Hepatocyte (in vitro differentiated cells): ENCODE results near the gene RACGAP1. TPM values are rescaled to one million over a fixed set of nuclear protein-coding genes. Genes with fewer than 3 reads are reported as not detected.

Source experiments
- DNase-seq: peaks from one replicate; pipeline ENCODE4 v3.0.0-alpha.2; 2016; ENCODE audit warnings: low spot score
- H2AFZ ChIP-seq: fragments of 200-600 bp; sonication (generic); 2 replicates; pipeline ENCODE4 v1.6.0; 2016; ENCODE audit warnings: antibody characterized with exemption, mild to moderate bottlenecking
- H3K27ac ChIP-seq: fragments of 200-600 bp; sonication (generic); 2 replicates; pipeline ENCODE4 v1.5.1; 2016; ENCODE audit warnings: mild to moderate bottlenecking
- H3K27me3 ChIP-seq: fragments of 200-600 bp; sonication (generic); 2 replicates; pipeline ENCODE4 v1.6.1; 2016
- H3K36me3 ChIP-seq: fragments of 200-600 bp; sonication (generic); replicated peaks from 2 replicates; pipeline ENCODE4 v1.5.1; 2016; ENCODE audit warnings: low read depth; ENCODE audit not compliant: insufficient read depth
- H3K4me1 ChIP-seq: fragments of 200-600 bp; sonication (generic); 2 replicates; pipeline ENCODE4 v1.5.1; 2016; ENCODE audit warnings: mild to moderate bottlenecking, moderate library complexity; ENCODE audit not compliant: insufficient read depth
- H3K4me2 ChIP-seq: fragments of 200-600 bp; sonication (generic); 2 replicates; pipeline ENCODE4 v1.6.0; 2016
- H3K4me3 ChIP-seq: fragments of 200-600 bp; sonication (generic); 2 replicates; pipeline ENCODE4 v1.5.1; 2016; ENCODE audit warnings: mild to moderate bottlenecking
- H3K79me2 ChIP-seq: fragments of 200-600 bp; sonication (generic); 2 replicates; pipeline ENCODE4 v1.6.0; 2017; ENCODE audit warnings: mild to moderate bottlenecking
- H3K9me2 ChIP-seq: fragments of 200-600 bp; sonication (generic); replicated peaks from 2 replicates; pipeline ENCODE4 v1.6.0; 2017; ENCODE audit warnings: mild to moderate bottlenecking; ENCODE audit not compliant: insufficient read depth
- H3K9me3 ChIP-seq: fragments of 200-600 bp; sonication (generic); 2 replicates; pipeline ENCODE4 v1.5.1; 2016; ENCODE audit warnings: low read depth, mild to moderate bottlenecking
- H4K20me1 ChIP-seq: fragments of 200-600 bp; sonication (generic); 2 replicates; pipeline ENCODE4 v1.6.0; 2016; ENCODE audit warnings: mild to moderate bottlenecking; ENCODE audit not compliant: insufficient read depth, poor library complexity, severe bottlenecking
- EZH2 ChIP-seq: fragments of 200-600 bp; sonication (generic); IDR thresholded peaks from 2 replicates; pipeline ENCODE4 v1.6.1; 2016; ENCODE audit warnings: antibody characterized with exemption, mild to moderate bottlenecking, borderline replicate concordance
- EZH2phosphoT487 ChIP-seq: fragments of 200-600 bp; sonication (generic); IDR thresholded peaks from one replicate; pipeline ENCODE4 v1.6.1; 2018; ENCODE audit warnings: antibody characterized with exemption, mild to moderate bottlenecking, low read depth, moderate library complexity; ENCODE audit not compliant: unreplicated experiment, severe bottlenecking
- WGBS: methylation state at CpG from one replicate; pipeline ENCODE4 v1.1.6; 2016; ENCODE audit warnings: low lambda C conversion rate; ENCODE audit errors: missing lambda C conversion rate; 5-methylcytosine and 5-hydroxymethylcytosine counted together
- polyA plus RNA-seq: library from polyadenylated mRNA; unstranded; fragments of >200 nt; fragmentation: Nextera tagmentation; extraction: Ambion mirVana; gene quantifications from 2 replicates; pipeline ENCODE4 v1.2.1, GENCODE V29; 2016
- total RNA-seq: library from RNA; depleted of rRNA; stranded (reverse); fragments of >200 nt; gene quantifications from 2 replicates; pipeline ENCODE4 v1.2.3, GENCODE V29; 2014
- TF ChIP-seq, protein P1 (sequence below): fragments of 200-600 bp; sonication (generic); IDR thresholded peaks from 2 replicates; pipeline ENCODE4 v1.5.1; 2016; ENCODE audit warnings: antibody characterized with exemption, mild to moderate bottlenecking; ENCODE audit not compliant: poor library complexity

Gene RACGAP1
- total and polyA plus RNA-seq, 2 experiments from 2014 or later, result 17.3 to 22.1 TPM

DNA sequence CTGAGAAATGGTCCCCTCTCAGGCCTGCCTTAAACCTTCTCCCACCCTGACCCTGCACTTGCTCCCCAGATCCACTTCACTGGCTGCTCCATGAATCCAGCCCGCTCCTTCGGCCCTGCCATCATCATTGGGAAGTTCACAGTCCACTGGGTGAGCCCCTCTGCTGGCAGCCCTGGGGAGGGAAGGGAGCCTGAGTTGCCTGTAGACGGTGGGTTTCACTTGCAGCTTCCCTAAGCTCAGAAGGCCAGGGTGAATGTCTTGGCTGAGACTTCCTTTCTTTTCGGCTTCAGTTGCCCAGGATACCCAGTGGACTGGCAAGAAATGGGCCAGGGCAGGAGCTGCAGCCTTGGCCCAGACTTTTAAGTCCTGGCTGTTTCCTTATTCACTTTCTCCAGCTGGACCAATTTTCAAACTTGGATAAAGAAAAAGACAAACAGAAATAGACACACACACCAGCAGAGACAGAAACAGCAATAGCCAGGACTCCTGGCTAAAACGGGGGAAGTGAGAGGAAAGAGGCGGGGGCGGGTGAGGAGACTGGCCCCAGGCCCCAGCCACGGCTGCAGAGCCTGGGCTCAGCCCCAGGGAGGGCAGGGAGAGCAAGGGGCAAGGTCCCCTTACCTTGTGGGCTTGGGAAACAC lies 50.5 kb downstream of the RACGAP1 start:
- DNase-seq, result no peak
- Histone ChIP-seq H3K79me2 (no peaks in the 10 kb centered on the region), H3K9me2 (no peaks in the 10 kb centered on the region), H3K27me3 (peaks cover 4% of the 10 kb centered on the region), H4K20me1 (no peaks in the 10 kb centered on the region), H3K4me2 (no peak overlapping the region), H3K4me1 (peaks cover 9% of the 10 kb centered on the region), H3K36me3 (no peaks in the 10 kb centered on the region), H3K27ac (no peak overlapping the region), H2AFZ (no peak overlapping the region), H3K9me3 (no peaks in the 10 kb centered on the region), H3K4me3 (no peak overlapping the region)
- TF ChIP-seq, protein P1, sequence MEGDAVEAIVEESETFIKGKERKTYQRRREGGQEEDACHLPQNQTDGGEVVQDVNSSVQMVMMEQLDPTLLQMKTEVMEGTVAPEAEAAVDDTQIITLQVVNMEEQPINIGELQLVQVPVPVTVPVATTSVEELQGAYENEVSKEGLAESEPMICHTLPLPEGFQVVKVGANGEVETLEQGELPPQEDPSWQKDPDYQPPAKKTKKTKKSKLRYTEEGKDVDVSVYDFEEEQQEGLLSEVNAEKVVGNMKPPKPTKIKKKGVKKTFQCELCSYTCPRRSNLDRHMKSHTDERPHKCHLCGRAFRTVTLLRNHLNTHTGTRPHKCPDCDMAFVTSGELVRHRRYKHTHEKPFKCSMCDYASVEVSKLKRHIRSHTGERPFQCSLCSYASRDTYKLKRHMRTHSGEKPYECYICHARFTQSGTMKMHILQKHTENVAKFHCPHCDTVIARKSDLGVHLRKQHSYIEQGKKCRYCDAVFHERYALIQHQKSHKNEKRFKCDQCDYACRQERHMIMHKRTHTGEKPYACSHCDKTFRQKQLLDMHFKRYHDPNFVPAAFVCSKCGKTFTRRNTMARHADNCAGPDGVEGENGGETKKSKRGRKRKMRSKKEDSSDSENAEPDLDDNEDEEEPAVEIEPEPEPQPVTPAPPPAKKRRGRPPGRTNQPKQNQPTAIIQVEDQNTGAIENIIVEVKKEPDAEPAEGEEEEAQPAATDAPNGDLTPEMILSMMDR, result no peak
- TF ChIP-seq EZH2 (no peak), EZH2phosphoT487 (no peak)
- WGBS, result 78% methylated on average over 8 of the region's 8 CpGs

DNA sequence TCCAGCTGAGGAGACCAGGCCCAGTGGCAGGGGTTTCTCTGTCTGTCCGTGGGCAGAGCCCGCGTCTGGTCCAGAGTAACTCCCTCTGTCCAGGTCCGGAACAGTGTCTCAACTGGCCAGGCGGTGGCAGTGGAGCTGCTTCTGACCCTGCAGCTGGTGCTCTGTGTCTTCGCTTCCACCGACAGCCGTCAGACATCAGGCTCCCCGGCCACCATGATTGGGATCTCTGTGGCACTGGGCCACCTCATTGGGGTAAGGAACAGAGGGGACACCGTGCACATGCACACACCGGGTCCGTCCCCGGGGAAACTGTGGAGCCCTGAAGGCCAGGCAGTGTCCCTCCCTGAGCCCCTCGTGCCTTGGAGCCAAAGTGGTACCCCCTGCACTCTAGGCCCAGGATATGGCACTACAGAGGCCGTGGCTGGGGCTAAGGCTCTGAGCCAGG lies 51.0 kb downstream of the RACGAP1 start:
- H3K4me2 ChIP-seq, result no peak overlapping the region
- no peak overlapping the region for H2AFZ ChIP-seq
- H3K79me2 ChIP-seq, result no peaks in the 10 kb centered on the region
- no peaks in the 10 kb centered on the region for H3K9me2 ChIP-seq
- H3K36me3 ChIP-seq, result no peaks in the 10 kb centered on the region
- H3K9me3 ChIP-seq, result no peaks in the 10 kb centered on the region
- peak; percentile 80 for DNase-seq
- no peak overlapping the region for H3K4me3 ChIP-seq
- no peak overlapping the region for H3K27ac ChIP-seq
- H4K20me1 ChIP-seq, result no peaks in the 10 kb centered on the region
- TF ChIP-seq, protein P1, result peak; percentile 61
- no peak for TF ChIP-seq EZH2
- no peak for TF ChIP-seq EZH2phosphoT487
- peaks cover 6% of the 10 kb centered on the region for H3K27me3 ChIP-seq
- 58% methylated on average over 15 of the region's 15 CpGs for WGBS
- peaks cover 9% of the 10 kb centered on the region for H3K4me1 ChIP-seq

GRCh38 chr12:49973361-49973830 lies 51.9 kb downstream of the RACGAP1 start:
- H4K20me1 ChIP-seq, result no peaks in the 10 kb centered on the region
- peaks cover 8% of the 10 kb centered on the region for H3K27me3 ChIP-seq
- no peak overlapping the region for H2AFZ ChIP-seq
- no peaks in the 10 kb centered on the region for H3K9me3 ChIP-seq
- TF ChIP-seq EZH2 (no peak), EZH2phosphoT487 (no peak)
- TF ChIP-seq, protein P1, result no peak
- WGBS, result 93% methylated on average over 19 of the region's 19 CpGs
- peaks cover 6% of the 10 kb centered on the region for H3K4me1 ChIP-seq
- H3K27ac ChIP-seq, result no peak overlapping the region
- no peaks in the 10 kb centered on the region for H3K79me2 ChIP-seq
- DNase-seq, result no peak
- no peaks in the 10 kb centered on the region for H3K36me3 ChIP-seq
- H3K4me3 ChIP-seq, result no peak overlapping the region
- H3K4me2 ChIP-seq, result no peak overlapping the region
- no peaks in the 10 kb centered on the region for H3K9me2 ChIP-seq
